NB4 (cell line): Measurements from ENCODE around the gene BANP.
"Not testable (repeated sequence)": the region's sequence is repeated elsewhere in the genome, so short reads cannot be mapped to it uniquely, and the experiment has no call there.

ENCODE experiments used
- CTCF ChIP-seq: IDR thresholded peaks from one replicate; pipeline ENCODE4 v1.5.1; 2012; ENCODE audit warnings: low read depth, low read length
- MYC ChIP-seq: IDR thresholded peaks from 2 replicates; pipeline ENCODE4 v1.6.1; 2011; ENCODE audit warnings: low read depth, low read length

- TF ChIP-seq CTCF: not testable (repeated sequence)
- peak; percentile 44 for TF ChIP-seq MYC
These were observed 138.6 kb downstream of the BANP start for GRCh38 chr16:88089632-88090376.
